CD14-positive monocyte (primary cell): ENCODE measurements around the gene USP24. TPM values are rescaled to one million over a fixed set of nuclear protein-coding genes. Genes with fewer than 3 reads are reported as not detected.

Source experiments
- DNase-seq, 3 donors: peaks; one replicate each; pipeline ENCODE4 v3.0.0-alpha.2; 2011 to 2022
- H2AFZ ChIP-seq: 2 replicates; pipeline ENCODE4 v1.6.0; 2012; ENCODE audit warnings: mild to moderate bottlenecking, low read depth, low read length, inconsistent platforms; ENCODE audit not compliant: insufficient read depth, poor library complexity, severe bottlenecking
- H3K27ac ChIP-seq, 2 donors: 1 replicate in 1 of 2; 2 replicates in 1 of 2; pipeline ENCODE4 v1.5.1; 2012 to 2013; ENCODE audit warnings: low read length in 2 of 2, control low read depth in 1 of 2, inconsistent platforms in 1 of 2, low read depth in 1 of 2, mild to moderate bottlenecking in 1 of 2
- H3K27me3 ChIP-seq, 2 donors: one replicate each; pipeline versions ENCODE4 v1.6.0 to v1.6.1; 2011 to 2013; ENCODE audit warnings: low read length in 2 of 2; ENCODE audit not compliant: control insufficient read depth in 2 of 2, insufficient read depth in 2 of 2
- H3K36me3 ChIP-seq, 2 donors: replicated peaks in 1 of 2; 1 replicate in 1 of 2; 2 replicates in 1 of 2; pipeline versions ENCODE4 v1.5.1 to v1.6.1; 2012 to 2013; ENCODE audit warnings: low read length in 2 of 2, control low read depth in 1 of 2, inconsistent platforms in 1 of 2, mild to moderate bottlenecking in 1 of 2; ENCODE audit not compliant: insufficient read depth in 2 of 2, control insufficient read depth in 1 of 2
- H3K4me1 ChIP-seq, 2 donors: 1 replicate in 1 of 2; 2 replicates in 1 of 2; pipeline versions ENCODE4 v1.5.1 to v1.6.1; 2012 to 2013; ENCODE audit warnings: low read length in 2 of 2, control low read depth in 1 of 2, inconsistent platforms in 1 of 2, mild to moderate bottlenecking in 1 of 2, moderate library complexity in 1 of 2; ENCODE audit not compliant: insufficient read depth in 2 of 2, control insufficient read depth in 1 of 2
- H3K4me2 ChIP-seq: replicated peaks from 2 replicates; pipeline ENCODE3; 2012; ENCODE audit warnings: low read length, moderate library complexity, mild to moderate bottlenecking; ENCODE audit not compliant: poor library complexity, severe bottlenecking; ENCODE audit errors: extremely low read depth
- H3K4me3 ChIP-seq, 3 experiments: fragments of 200-600 bp in 1 of 3; sonication (generic) in 1 of 3; replicated peaks in 1 of 3; 1 replicate in 2 of 3; 2 replicates in 1 of 3; pipeline ENCODE4 v1.5.1; 2011 to 2013; ENCODE audit warnings: low read length in 3 of 3, mild to moderate bottlenecking in 3 of 3, control low read depth in 2 of 3, low read depth in 2 of 3, inconsistent platforms in 1 of 3, moderate library complexity in 1 of 3
- H3K79me2 ChIP-seq: 2 replicates; pipeline ENCODE4 v1.6.0; 2012; ENCODE audit warnings: mild to moderate bottlenecking, control low read depth, inconsistent platforms, low read length, moderate library complexity; ENCODE audit not compliant: insufficient read depth
- H3K9ac ChIP-seq: 2 replicates; pipeline ENCODE4 v1.6.0; 2017; ENCODE audit warnings: low read length, mild to moderate bottlenecking; ENCODE audit not compliant: insufficient read depth, poor library complexity, severe bottlenecking
- H3K9me3 ChIP-seq, 2 donors: replicated peaks in 1 of 2; 1 replicate in 1 of 2; 2 replicates in 1 of 2; pipeline versions ENCODE4 v1.5.1 to v1.6.1; 2012 to 2013; ENCODE audit warnings: low read length in 2 of 2, control low read depth in 1 of 2; ENCODE audit not compliant: control insufficient read depth in 1 of 2, insufficient read depth in 1 of 2
- H4K20me1 ChIP-seq: 2 replicates; pipeline ENCODE4 v1.6.0; 2012; ENCODE audit warnings: mild to moderate bottlenecking, low read length, control low read depth, moderate library complexity; ENCODE audit not compliant: insufficient read depth
- H3K27ac Mint-ChIP-seq, 7 donors: one replicate each; pipeline ENCODE4 v1.8.0; 2020; ENCODE audit warnings: mild to moderate bottlenecking in 7 of 7, mixed read lengths in 7 of 7, moderate library complexity in 6 of 7, inconsistent platforms in 2 of 7
- H3K27me3 Mint-ChIP-seq, 3 donors: one replicate each; pipeline ENCODE4 v1.8.0; 2021 to 2022; ENCODE audit warnings: low read depth in 3 of 3, mild to moderate bottlenecking in 3 of 3, mixed read lengths in 3 of 3, moderate library complexity in 3 of 3, inconsistent platforms in 1 of 3
- H3K36me3 Mint-ChIP-seq, 2 donors: one replicate each; pipeline ENCODE4 v1.8.0; 2020; ENCODE audit warnings: mixed read lengths in 2 of 2, inconsistent platforms in 1 of 2, mild to moderate bottlenecking in 1 of 2
- H3K4me1 Mint-ChIP-seq: one replicate; pipeline ENCODE4 v1.8.0; 2020; ENCODE audit warnings: mild to moderate bottlenecking, mixed read lengths
- H3K4me3 Mint-ChIP-seq, 2 donors: one replicate each; pipeline ENCODE4 v1.8.0; 2020; ENCODE audit warnings: mild to moderate bottlenecking in 2 of 2, mixed read lengths in 2 of 2, moderate library complexity in 1 of 2
- H3K9me3 Mint-ChIP-seq, 7 donors: one replicate each; pipeline ENCODE4 v1.8.0; 2020 to 2022; ENCODE audit warnings: mixed read lengths in 7 of 7, mild to moderate bottlenecking in 6 of 7, moderate library complexity in 6 of 7, inconsistent platforms in 2 of 7
- CTCF ChIP-seq: fragments of 200-600 bp; IDR thresholded peaks from one replicate; pipeline ENCODE4 v1.8.0; 2022; ENCODE audit warnings: antibody characterized with exemption, mild to moderate bottlenecking
- WGBS: methylation state at CpG from one replicate; pipeline ENCODE4 v1.1.5; 2013; ENCODE audit warnings: missing lambda C conversion rate; ENCODE audit not compliant: insufficient coverage; 5-methylcytosine and 5-hydroxymethylcytosine counted together
- intact Hi-C, 2 donors: fragments of 100-400 bp; cut with micrococcal nuclease; formaldehyde crosslinking; loops; one replicate each; pipeline versions ENCODE4 v1.15.0 to v1.15.1; 2023
- polyA plus RNA-seq, 3 donors: library from polyadenylated mRNA; depleted of rRNA in 1 of 3; unstranded in 2 of 3; stranded (reverse) in 1 of 3; fragments of 300-500 nt in 2 of 3; fragments of >200 nt in 1 of 3; fragmentation: Illumina TruSeq in 2 of 3; gene quantifications; 1 replicate in 2 of 3; 2 replicates in 1 of 3; pipeline ENCODE4 v1.2.3, GENCODE V29; 2012 to 2021

USP24 gene
- polyA plus RNA-seq, 3 donors = 1.1 to 14.2 (median 2.1) TPM

- H4K20me1 ChIP-seq = peaks cover 94% of the 10 kb centered on the region
- no peak overlapping the region for H3K4me3 ChIP-seq
- 70% methylated on average over 2 of the region's 5 CpGs for WGBS
- H3K4me1 ChIP-seq = peaks cover 31 to 32% of the 10 kb centered on the region in 2 donors
- peak overlapping the region in 1 of 2 donors; percentile 31 for H3K4me3 Mint-ChIP-seq
- no peak overlapping the region for H3K4me2 ChIP-seq
- peaks cover 0 to 2% (median 0%) of the 10 kb centered on the region in 3 donors for H3K27me3 Mint-ChIP-seq
- DNase-seq = peak in 1 of 3 donors; percentile 15
- peaks cover 43% of the 10 kb centered on the region for H3K4me1 Mint-ChIP-seq
- H3K36me3 Mint-ChIP-seq = peaks cover 14 to 17% of the 10 kb centered on the region in 2 donors
- no peaks in the 10 kb centered on the region for H3K27me3 ChIP-seq
- peaks cover 0 to 16% of the 10 kb centered on the region in 2 donors for H3K36me3 ChIP-seq
- TF ChIP-seq CTCF = no peak
- no peaks in the 10 kb centered on the region for H3K9me3 ChIP-seq
- H3K79me2 ChIP-seq = peaks cover 87% of the 10 kb centered on the region
- H3K27ac ChIP-seq = peak overlapping the region in 1 of 2 donors; percentile 70
- peaks cover 0 to 3% (median 2%) of the 10 kb centered on the region in 7 donors for H3K9me3 Mint-ChIP-seq
- H3K9ac ChIP-seq = no peak overlapping the region
- peak overlapping the region; percentile 53 to 93 (median 88) for H3K27ac Mint-ChIP-seq
- no peak overlapping the region for H2AFZ ChIP-seq
- intact Hi-C loops = no loop called here
Observed at GRCh38 chr1:55196433-55197035, 18.6 kb downstream of the USP24 start.

GRCh38 chr1:55195521-55196233, 19.5 kb downstream of the USP24 start:
- no peak for TF ChIP-seq CTCF
- H3K27ac ChIP-seq = peak overlapping the region; percentile 44 to 70
- H3K9ac ChIP-seq = no peak overlapping the region
- Mint-ChIP-seq H3K36me3 (peaks cover 14 to 17% of the 10 kb centered on the region in 2 donors), H3K4me1 (peaks cover 43% of the 10 kb centered on the region), H3K27me3 (peaks cover 0 to 2% (median 0%) of the 10 kb centered on the region in 3 donors), H3K27ac (peak overlapping the region; percentile 55 to 93 (median 90)), H3K4me3 (peak overlapping the region in 1 of 2 donors; percentile 82), H3K9me3 (peaks cover 0 to 3% (median 2%) of the 10 kb centered on the region in 7 donors)
- H3K9me3 ChIP-seq = no peaks in the 10 kb centered on the region
- H4K20me1 ChIP-seq = peaks cover 93% of the 10 kb centered on the region
- peaks cover 88% of the 10 kb centered on the region for H3K79me2 ChIP-seq
- peaks cover 31 to 32% of the 10 kb centered on the region in 2 donors for H3K4me1 ChIP-seq
- H3K36me3 ChIP-seq = peaks cover 0 to 16% of the 10 kb centered on the region in 2 donors
- WGBS = 20% methylated on average over 1 of the region's 3 CpGs
- no peaks in the 10 kb centered on the region for H3K27me3 ChIP-seq
- intact Hi-C loops = no loop called here
- peak overlapping the region; percentile 51 for H3K4me2 ChIP-seq
- H3K4me3 ChIP-seq = peak overlapping the region in 1 of 3 experiments; percentile 44
- DNase-seq = peak; percentile 48 to 62 (median 56)
- H2AFZ ChIP-seq = no peak overlapping the region
